LHCN-M2 (cell line): ENCODE data around the gene CLDN10. TPM values are rescaled to one million over a fixed set of nuclear protein-coding genes. Genes with fewer than 3 reads are reported as not detected.
A peak's percentile ranks its signal among the peaks of the same experiment; 100 is the strongest.

Experiments
- DNase-seq: peaks from one replicate; pipeline ENCODE4 v3.0.0-alpha.2; 2012; ENCODE audit warnings: low read depth
- total RNA-seq: library from RNA; depleted of rRNA; stranded (reverse); fragments of >200 nt; gene quantifications from 2 replicates; pipeline ENCODE4 v1.2.3, GENCODE V29; 2014

The CLDN10 gene
- total RNA-seq, 1 experiment from 2014 or later, result not detected

DNA sequence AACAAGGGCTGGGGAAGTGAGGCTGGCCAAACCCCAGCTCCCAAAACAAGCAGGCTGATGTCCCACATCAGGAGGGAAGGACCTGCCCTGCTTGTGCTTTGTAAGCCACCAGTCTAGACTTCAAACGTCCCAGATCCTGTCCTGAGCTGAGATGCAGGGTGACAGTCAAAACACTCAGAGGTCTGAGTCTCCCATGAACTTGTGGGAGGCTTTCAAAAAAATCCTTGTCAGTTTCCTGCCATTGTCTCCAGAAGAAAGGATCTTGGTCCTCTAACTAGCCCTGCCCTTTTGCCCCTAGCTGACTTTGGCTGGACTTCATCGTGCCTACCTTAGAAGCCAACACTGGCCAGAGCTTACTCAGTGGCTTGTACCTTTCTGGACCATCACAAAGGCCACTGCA is 48.7 kb downstream of the CLDN10 start:
- DNase-seq, result no peak

DNA sequence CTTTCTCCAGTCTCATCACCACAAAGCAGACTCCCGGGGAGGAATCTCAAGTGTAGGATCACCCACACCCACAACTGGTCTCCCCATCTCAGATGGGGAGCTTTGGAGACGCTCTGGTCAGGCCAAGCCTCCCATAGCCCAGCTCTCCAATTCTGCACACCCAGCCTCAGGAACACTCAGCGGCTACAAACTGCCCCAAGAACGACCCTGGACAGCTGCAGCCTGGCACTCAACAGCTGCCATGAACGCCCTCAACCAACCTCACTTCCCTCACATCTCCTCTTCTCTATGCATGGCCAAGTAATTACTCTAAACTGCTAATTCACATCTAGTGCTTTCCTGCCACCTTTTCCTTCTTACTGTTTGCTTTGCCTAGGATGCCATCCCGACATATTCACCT is 49.4 kb downstream of the CLDN10 start:
- peak; percentile 51 for DNase-seq

DNA sequence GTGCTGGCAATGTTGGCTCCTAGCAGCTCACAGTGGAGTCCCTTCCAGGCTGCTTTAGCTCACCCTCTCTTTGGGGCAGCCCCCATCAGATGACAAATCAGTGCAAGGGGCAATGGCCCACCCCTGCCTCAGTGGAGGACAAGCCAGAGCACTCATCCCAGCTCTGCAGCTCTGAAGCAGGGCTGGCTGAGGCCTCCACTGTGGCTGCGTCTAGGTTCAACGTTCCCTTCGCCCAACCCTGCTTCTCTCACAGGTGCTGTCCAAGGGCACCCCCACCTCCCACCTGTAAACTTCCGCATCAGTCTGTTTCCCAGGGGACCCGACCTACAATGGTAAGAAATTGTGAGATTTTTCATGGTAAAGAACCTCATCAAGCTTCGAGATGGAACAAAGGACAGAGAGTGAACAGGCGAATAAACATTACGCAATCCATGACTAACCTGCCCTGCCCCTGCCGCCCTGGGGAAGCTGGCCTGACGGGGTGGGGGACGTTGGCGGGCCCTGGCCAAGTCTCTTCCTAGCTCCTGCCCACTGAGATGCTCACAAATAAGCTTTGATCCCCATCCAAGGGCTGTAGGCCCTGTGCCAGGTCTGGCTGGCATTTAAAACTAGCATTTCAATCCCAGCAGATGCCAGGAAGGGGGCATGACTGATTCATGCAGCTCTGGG is 51.5 kb downstream of the CLDN10 start:
- DNase-seq, result peak; percentile 42

DNA sequence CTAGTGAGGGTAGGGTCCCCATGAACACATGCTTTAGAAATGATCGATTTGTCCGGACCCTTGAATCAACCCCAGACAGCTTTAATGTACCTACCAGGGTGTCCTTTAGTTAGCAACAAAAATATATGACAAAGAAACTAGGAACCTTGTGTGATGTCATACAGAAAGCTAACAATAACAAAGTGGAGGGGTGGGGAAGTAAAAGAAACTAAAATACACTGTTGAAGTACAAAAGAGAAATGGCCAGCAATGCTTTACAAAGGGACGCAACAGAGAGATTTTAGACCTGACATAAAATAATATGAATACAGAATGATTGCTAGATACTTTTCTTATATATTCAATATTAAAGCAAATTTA is 52.0 kb downstream of the CLDN10 start:
- no peak for DNase-seq

DNA sequence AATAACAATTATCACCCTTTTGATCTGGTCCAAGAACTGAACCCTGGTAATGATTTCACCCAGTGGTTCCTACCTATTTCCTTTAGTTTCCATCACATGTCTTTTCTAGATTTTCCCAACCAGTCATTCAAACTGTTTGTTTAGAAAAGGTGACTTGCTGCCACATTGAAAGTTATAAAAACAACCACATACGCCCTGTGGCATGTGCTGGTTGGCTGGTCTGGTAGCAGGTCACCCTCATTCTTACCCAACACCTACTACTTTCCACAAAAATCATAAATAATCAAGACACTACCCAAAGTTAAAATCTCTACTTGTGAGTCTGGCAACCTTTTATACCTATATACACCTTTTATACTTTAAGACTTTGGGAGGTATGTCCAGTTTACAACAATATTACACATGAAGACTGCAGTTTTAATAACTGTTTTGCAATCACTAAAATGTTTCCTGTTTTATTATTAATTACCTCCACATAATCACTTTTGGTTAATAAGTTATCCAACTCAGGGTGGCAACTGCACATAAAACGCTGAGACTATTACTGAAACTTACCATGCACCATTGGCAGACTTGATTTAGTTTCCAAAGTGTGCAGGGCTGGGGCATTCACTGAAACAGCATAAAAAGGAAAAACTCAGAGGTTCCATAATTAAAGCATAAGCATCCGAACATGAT is 53.1 kb downstream of the CLDN10 start:
- no peak for DNase-seq

DNA sequence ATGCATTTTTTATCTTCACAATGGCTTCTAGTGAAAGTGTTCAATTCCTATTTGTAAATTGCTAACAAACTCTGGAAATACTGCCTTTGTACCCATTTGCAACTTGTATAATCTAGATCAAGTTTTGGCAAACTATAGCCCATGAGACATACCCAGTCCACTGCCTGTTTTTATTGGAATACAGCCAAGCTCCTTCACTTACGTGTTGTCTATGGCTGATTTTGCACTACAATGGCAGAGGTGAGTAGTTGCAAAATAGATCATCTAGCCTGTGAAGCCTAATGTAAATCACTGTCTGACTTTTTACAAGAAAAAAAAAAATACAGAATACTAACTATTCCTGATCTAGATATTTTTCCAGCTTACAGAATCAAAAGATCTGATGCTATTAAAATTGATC is 54.8 kb downstream of the CLDN10 start:
- peak; percentile 77 for DNase-seq

DNA sequence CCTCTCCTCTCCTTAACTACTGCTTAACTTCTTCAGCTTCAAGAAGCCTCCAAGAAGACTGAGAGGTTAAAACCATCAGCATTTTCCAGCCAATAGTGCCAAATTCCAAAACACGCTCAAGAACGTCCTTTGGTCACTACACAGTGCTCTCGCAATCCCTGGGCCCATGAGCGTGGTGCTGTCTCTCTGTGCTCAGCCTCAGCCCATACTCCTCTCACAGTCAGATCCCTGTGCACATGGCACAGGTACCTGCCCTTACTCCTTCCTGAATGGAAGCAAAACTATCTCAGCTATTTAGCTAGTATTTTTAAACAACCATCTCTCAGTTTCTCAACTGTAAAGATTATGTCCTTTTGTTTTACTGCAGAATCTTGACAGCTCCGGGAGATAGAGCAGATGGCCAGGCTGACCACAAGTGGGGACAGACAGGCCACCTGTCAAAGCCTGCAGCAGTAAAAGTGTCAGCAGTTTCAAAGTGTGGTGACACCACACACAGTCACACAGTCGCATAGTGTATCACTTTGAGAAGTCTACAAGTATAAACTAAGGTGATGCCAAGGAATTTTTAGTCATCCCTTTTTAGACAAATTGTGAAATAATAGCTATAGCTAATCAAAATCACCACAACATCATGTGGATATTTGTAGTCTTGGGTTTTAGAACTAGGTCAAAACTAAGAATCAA is 56.3 kb downstream of the CLDN10 start:
- DNase-seq, result peak; percentile 48

DNA sequence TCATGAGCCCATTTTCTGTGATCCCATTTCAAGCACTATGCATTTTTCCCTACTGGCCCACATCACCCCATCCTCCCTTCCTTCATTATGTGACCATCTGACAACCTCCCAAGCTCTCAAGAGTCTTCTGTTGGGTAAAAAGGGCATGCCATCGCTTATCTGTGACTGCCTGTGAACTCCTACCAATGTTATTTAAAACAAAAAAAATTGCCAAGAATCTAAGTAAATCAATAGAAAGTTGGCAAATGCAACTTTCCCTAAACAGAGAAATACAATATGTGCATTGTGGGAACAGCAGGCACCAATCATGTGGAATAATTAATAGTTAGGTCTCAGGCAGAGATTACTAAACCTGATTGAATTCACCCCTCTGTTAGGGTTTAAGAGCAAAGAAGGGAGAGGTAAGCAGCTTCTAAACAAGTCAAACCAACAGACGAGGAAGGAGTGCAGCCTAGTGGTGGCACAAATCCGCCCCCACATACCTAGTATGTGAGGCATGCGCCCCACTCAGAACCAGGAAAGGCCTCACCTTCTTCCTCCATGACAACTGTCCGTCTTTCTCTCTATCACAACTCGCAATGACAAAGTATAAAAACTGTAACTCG is 62.2 kb downstream of the CLDN10 start:
- DNase-seq, result no peak

DNA sequence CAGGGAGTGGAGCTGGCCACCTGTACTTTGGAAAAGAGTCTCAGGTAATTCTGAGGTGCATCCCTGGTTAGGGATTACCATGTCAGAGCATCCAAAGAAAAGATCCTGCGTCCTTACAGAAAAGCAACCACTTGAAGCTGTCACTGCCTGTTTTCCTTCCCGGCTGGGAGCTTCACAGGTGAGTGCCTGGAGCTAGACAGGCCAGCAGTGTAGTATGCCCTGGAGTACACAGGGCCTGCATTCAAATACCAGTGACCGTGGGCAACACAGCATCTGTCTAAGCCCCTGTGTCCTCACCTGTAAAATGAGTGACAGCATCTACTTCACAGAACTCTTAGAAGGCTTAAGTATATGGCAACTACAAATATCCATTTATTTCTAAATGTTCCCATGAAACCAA is 63.0 kb downstream of the CLDN10 start:
- no peak for DNase-seq

DNA sequence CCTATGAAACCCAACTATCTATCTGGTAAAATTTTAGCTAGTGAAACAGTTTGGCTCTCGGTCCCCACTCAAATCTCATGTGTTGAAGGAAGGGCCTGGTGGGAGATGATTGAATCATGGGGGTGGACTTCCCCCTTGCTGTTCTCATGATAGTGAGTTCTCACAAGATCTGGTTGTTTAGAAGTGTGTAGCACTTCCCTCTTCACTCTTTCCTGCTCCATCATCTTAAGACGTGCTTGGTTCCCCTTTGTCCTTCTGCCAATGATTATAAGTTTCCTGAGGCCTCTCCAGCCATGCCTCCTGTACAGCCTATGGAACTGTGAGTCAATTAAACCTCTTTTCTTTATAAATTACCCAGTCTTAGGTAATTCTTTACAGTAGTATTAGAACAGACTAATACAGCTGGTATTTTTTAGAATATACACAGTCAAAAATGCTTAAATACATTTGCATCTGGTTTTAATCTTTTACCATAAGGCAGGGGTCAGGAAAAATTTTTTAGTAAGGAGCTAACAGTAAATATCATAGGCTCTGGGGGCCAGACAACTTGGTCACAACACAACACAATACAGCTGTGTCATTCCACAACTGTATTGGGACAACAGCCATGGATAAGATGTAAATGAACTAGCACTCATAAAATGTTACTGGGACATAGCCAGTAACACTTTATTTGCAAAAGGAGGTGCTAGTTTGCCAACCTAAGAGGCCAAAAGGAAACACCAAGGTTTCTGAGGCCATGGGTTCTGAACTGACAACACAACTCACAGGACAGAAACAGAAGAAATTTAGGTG is 67.7 kb downstream of the CLDN10 start:
- DNase-seq, result no peak

DNA sequence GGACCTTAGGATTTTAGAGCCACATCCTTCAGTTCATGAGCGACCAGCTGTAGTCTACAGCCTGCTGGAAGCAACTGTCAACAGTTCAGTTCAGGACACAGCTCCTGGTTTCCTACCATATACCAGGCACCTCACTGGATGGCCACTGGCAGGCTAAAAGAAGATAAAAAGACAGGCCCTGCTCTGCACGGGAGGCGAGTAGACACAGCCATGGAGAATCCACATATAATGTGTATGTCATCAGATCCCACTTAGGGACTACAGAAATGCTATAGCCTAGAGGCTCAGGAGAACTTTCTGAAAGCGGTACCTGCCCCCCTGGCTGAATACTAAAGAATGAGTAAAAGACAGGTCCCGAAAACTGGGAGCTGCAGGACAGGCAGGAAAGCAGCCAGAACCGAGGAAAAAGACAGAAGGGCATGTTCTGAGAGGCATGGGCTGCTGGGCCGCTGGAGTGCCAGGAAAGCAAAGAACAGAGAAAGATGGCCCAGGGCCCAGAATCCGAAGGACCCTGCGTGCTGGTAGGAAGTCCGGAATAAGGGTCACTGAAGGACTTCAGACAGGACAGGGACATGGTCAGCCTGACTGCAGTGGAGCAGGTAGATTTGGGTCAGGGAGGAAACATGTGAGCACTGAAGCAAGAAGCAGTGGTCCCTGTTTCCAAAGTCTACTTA is 68.4 kb downstream of the CLDN10 start:
- DNase-seq, result no peak

DNA sequence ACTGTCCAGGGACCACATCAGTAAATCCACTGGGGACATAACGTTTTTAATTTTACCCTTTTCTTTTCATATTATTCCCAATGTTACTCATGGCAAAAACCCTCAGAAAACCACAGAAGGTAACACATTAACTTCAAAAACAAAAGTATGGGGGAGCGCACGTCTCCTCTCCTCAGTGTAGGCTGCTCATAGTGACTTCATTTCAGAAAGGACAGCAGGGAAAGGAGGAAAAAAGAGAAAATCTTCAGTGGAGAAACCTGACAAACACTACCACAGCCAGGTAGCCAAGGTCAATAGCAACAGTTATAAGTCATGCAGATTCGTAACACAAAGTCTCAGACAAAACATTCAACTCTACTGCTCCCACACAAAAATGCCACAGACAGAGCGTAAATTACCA is 70.6 kb downstream of the CLDN10 start:
- DNase-seq, result no peak

DNA sequence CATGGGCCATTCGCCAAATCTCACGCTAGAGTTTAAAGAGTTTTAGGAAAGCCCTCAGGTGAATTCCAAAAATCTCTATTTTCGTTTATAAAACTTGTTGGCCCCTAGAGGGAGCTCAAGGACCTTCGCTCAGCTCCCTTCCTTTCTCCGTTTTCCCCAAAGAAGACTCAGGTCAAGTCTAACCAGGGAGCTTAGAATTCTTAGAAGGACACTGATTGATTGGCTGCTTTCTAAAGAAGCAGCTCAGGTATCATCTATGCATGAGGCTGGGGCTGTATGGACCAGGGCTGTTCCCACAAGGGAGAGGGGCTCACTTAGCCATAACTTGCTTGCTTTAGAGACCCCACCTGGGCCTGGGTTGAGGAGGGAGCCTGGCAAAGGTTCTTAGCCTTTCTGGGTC is 71.5 kb downstream of the CLDN10 start:
- DNase-seq, result no peak

DNA sequence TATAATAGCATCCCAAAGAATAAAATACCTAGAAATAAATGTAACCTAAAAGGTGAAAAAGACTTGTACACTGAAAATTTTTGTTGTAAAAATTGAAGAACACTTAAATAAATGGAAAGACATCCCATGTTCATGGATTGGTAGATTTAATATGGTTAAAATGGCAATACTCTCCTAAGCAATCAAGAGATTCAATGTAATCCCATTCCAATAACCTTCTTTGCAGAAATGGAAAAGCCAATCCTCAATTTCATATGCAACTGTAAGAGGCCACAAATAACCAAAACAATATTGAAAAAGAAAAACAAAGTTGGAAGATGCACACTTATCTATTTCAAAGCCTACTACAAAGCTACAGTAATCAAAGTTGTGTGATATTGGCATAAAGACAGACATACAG is 74.2 kb downstream of the CLDN10 start:
- DNase-seq, result no peak

DNA sequence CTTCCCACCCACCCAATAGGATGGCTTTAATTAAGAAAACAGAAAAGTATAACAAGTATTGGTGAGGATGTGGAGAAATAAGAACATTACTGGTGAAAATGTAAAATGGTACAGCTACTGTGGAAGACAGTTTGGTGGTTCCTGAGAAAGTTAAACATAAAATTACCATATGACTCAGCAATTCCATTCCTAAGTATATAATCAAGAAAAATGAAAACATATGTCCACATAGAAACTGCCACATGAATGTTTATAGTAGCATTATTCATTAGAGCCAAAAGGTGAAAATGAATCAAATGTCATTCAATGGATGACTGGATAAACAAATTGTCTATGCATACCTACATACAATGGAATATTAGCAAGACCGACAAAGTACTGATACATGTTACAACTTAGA is 75.1 kb downstream of the CLDN10 start:
- DNase-seq, result peak; percentile 26

DNA sequence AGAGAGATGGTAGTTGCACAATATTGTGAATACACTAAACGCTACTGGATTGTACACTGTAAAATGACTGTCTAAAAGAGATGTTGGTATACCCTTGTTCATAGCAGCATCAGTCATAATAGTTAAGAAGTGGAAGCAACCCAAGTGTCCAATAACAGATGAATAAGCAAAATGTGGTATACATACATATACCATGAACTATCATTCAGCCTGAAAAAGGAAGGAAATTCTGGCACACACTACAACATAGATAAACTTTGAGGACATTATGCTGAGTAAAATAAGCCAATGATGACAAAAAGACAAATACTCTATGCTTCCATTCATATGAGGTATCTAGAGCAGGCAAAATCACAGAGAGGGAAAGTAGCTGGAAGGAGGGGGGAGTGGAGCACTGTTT is 76.0 kb downstream of the CLDN10 start:
- DNase-seq, result no peak

DNA sequence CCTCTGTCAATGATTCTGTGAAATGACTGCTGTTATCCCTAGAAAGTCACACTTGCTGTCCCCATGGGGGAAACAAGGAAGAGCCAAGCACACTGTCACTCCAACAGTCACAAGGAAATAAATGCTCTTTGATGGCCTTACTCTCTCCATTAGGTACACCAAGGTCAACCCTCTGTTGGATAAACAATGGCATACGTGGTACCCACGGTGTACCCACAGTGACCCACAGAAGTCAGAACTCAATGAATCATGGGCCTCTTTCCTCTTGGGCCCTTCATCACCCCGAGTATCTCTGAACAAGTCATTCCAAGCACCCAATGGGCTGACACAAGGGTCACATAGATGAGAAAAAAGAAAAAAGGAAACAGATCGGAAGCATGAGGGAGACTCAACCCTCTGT is 76.6 kb downstream of the CLDN10 start:
- DNase-seq, result no peak
